IPS-15b (cell line): Measurements from ENCODE around the gene C11orf16.
"Not testable (repeated sequence)": the region's sequence is repeated elsewhere in the genome, so short reads cannot be mapped to it uniquely, and the experiment has no call there.

ENCODE experiments used
- H3K27me3 ChIP-seq: one replicate; pipeline ENCODE4 v1.6.1; 2013; ENCODE audit warnings: low read length; ENCODE audit not compliant: control insufficient read depth, insufficient read depth
- H3K36me3 ChIP-seq: one replicate; pipeline ENCODE4 v1.6.1; 2013; ENCODE audit warnings: low read length; ENCODE audit not compliant: control insufficient read depth, insufficient read depth
- H3K4me1 ChIP-seq: one replicate; pipeline ENCODE4 v1.6.1; 2013; ENCODE audit warnings: mild to moderate bottlenecking, low read length; ENCODE audit not compliant: control insufficient read depth, insufficient read depth
- H3K4me3 ChIP-seq: one replicate; pipeline ENCODE4 v1.5.1; 2013; ENCODE audit warnings: low read depth, low read length
- H3K9ac ChIP-seq: one replicate; pipeline ENCODE4 v1.6.1; 2013; ENCODE audit warnings: low read depth, mild to moderate bottlenecking, low read length
- H3K9me3 ChIP-seq: one replicate; pipeline ENCODE4 v1.6.1; 2013; ENCODE audit warnings: mild to moderate bottlenecking, low read length; ENCODE audit not compliant: control insufficient read depth, insufficient read depth

The C11orf16 gene, protein sequence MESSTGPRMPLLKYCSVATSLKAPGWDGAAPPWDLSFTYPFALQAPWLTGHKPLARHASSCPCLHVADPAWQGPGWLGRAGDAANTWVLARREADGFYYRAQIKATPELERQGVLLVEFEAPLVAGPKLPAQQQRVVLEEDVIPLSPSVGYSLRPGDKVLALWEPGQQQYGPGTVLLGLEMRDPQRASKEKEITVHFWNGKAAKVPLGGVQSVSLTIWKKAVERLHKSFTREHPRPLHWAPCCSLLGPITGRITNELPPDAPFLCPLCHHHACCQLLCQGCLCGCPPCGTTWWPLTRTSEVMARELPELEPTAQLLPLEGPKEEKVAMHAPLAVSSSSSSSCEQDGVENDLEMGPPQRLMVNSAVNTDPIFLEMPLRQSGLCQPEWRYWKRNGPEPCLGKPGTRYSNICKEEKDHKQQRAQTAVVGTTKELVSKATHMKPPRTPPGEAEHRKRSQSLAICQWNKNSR

DNA sequence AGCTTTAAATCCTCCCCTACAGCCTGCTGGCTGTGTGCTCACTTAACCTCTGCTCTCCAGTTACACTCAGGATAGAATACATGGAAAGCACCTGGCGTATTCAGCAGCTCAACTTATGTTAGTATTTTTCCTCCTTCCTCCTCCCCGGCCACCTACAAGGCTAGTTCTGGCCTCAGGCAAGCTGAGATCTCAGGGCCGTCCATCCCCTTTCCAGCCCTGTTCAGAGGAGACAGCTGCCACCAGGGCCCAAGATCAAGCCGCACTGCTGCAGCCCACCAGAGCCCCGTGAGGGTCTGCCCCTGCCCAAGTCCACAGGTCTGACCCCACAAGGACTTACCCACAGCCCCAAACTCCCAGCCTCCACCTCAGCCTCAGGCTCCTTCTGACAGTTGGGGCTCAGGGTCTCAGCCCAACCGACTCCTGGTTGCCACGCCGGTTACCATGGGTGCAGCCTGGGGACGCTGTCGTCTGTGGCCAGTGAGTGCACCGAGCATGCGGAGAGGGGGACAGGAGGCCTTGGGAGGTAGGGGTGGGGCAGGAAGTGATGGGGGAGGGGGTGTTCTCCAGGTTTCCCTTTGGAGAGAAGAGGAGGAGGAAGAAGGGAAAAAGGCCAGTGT lies at the start of gene C11orf16:
Gene C11orf16, minus strand, starts transcription at position 384 of the 617 bp plus-strand sequence. CDS start 639 bp downstream, outside the sequence.
- Histone ChIP-seq H3K9ac (no peak within 1 kb of the TSS), H3K27me3 (no peaks in the 10 kb centered on the region)

GRCh38 chr11:8980485-8980884 lies 47.7 kb upstream of the C11orf16 start:
- H3K9ac ChIP-seq: no peak overlapping the region
- no peaks in the 10 kb centered on the region for H3K4me1 ChIP-seq
- H3K27me3 ChIP-seq: no peaks in the 10 kb centered on the region
- H3K36me3 ChIP-seq: no peaks in the 10 kb centered on the region
- no peak overlapping the region for H3K4me3 ChIP-seq
- no peaks in the 10 kb centered on the region for H3K9me3 ChIP-seq

More for the DNA sequence above, at the start of gene C11orf16:
- no peak within 1 kb of the TSS for H3K4me3 ChIP-seq
- H3K9me3 ChIP-seq: no peaks in the 10 kb centered on the region
- H3K4me1 ChIP-seq: peaks cover 10% of the 10 kb centered on the region
- no peaks in the 10 kb centered on the region for H3K36me3 ChIP-seq

- not testable (repeated sequence) for H3K27me3 ChIP-seq, H3K4me3 ChIP-seq, H3K36me3 ChIP-seq, H3K9me3 ChIP-seq, H3K4me1 ChIP-seq, H3K9ac ChIP-seq
Measured at GRCh38 chr11:8979365-8979764, 46.6 kb upstream of the C11orf16 start.

DNA sequence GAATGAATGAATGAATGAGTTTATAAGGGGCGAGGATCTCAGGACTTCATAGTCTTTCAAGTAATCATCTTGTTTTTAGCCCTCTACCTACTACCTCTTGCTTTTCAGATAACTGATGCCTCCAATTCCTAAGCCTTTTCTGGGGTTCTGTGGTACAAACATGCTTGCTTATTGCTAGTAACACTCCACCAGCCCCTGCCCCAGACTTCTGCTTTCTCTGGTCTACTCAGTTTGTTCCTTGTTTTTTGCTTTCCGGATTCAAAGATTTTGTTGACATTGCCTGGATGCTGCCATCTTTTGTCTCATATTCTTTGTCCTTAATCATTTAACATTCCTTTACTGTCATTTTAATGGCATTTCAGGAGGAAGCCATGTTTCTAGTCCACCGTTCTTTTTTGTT lies 40.4 kb upstream of the C11orf16 start:
- Histone ChIP-seq H3K4me1 (no peaks in the 10 kb centered on the region), H3K36me3 (no peaks in the 10 kb centered on the region), H3K27me3 (no peaks in the 10 kb centered on the region), H3K4me3 (no peak overlapping the region), H3K9ac (no peak overlapping the region), H3K9me3 (no peaks in the 10 kb centered on the region)

GRCh38 chr11:8971924-8972316 lies 39.2 kb upstream of the C11orf16 start:
- no peak overlapping the region for H3K4me3 ChIP-seq
- H3K27me3 ChIP-seq: no peaks in the 10 kb centered on the region
- H3K4me1 ChIP-seq: no peaks in the 10 kb centered on the region
- H3K9me3 ChIP-seq: no peaks in the 10 kb centered on the region
- H3K36me3 ChIP-seq: no peaks in the 10 kb centered on the region
- no peak overlapping the region for H3K9ac ChIP-seq

GRCh38 chr11:8971196-8971923 lies 38.6 kb upstream of the C11orf16 start:
- no peaks in the 10 kb centered on the region for H3K9me3 ChIP-seq
- no peak overlapping the region for H3K9ac ChIP-seq
- no peaks in the 10 kb centered on the region for H3K27me3 ChIP-seq
- no peak overlapping the region for H3K4me3 ChIP-seq
- H3K36me3 ChIP-seq: no peaks in the 10 kb centered on the region
- H3K4me1 ChIP-seq: no peaks in the 10 kb centered on the region

DNA sequence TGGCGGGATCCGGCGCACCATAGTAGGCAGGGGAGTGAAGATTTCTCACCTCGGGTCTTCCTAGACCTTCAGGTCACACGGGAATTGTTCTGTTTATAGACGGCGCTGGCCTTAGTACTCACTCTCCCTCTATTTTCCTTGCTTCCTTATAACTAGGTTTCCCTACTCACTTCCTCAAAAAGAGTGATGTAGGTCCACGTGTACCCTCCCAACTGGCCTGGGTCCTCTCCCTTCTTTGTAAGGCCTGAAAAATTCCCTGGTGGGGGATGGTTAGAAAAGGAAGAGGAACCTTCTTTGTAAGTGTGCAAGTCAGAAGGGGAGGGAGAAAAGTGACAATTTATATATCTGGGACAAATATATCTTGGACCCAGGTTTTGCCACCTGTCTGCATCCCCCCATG lies 34.4 kb upstream of the C11orf16 start:
- H3K4me1 ChIP-seq: peaks cover 7% of the 10 kb centered on the region
- no peak overlapping the region for H3K9ac ChIP-seq
- H3K9me3 ChIP-seq: no peaks in the 10 kb centered on the region
- no peaks in the 10 kb centered on the region for H3K36me3 ChIP-seq
- no peak overlapping the region for H3K4me3 ChIP-seq
- no peaks in the 10 kb centered on the region for H3K27me3 ChIP-seq

- H3K4me3 ChIP-seq: peak within 1 kb of the TSS; percentile 60
- H3K9me3 ChIP-seq: no peaks in the 10 kb centered on the region
- H3K27me3 ChIP-seq: no peaks in the 10 kb centered on the region
Measured at GRCh38 chr11:8964324-8965320, 31.9 kb upstream of the C11orf16 start, which contains the start of gene TMEM9B. TSS of gene TMEM9B (minus strand) at chr11:8964442. CDS start at chr11:8964313, 129 bp downstream.

DNA sequence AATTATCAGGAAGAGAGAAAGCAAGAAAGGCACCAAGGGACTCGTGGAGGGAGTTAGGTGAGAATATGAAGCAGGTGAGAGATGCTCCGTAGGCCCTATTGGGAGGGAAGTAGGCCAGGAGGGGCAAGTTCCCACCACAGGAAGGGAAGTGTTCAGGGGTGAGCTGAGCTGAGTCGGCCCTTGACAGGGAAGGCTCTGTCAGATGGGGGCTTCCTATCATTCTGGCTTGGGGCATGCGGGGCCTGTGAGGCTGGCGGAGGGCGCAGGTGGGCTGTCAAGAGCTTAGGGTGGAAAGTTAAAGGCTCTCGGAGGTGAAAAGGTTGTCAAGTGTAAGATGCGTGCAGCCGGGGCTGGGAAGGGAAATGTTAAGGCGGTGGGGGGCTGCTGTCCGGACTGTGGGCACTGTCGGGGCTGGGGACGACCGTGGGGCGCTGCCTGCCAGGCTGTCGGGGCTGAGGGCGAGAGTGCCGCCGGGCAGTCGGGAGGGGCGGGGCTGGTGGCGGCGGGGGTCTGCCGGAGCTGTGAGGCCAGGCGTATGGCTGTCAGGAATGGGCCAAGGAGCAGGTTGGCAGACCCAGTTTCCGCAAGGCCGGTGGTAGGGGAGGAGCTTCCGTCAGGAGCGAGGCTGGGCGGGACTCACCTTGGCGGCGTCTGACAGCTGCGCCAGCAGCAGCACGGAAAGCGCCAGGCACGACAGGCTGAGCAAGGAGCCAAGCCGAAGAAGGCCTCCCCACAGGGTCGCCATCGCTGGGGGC lies 31.0 kb upstream of the C11orf16 start:
- peak overlapping the region; percentile 54 for H3K9ac ChIP-seq
- H3K36me3 ChIP-seq: no peaks in the 10 kb centered on the region
- peaks cover 7% of the 10 kb centered on the region for H3K4me1 ChIP-seq
- H3K4me3 ChIP-seq: peak overlapping the region; percentile 60
- no peaks in the 10 kb centered on the region for H3K27me3 ChIP-seq
- no peaks in the 10 kb centered on the region for H3K9me3 ChIP-seq

More at GRCh38 chr11:8964324-8965320, 31.9 kb upstream of the C11orf16 start, which contains the start of gene TMEM9B:
- no peaks in the 10 kb centered on the region for H3K36me3 ChIP-seq
- peaks cover 7% of the 10 kb centered on the region for H3K4me1 ChIP-seq
- H3K9ac ChIP-seq: peak within 1 kb of the TSS; percentile 70

DNA sequence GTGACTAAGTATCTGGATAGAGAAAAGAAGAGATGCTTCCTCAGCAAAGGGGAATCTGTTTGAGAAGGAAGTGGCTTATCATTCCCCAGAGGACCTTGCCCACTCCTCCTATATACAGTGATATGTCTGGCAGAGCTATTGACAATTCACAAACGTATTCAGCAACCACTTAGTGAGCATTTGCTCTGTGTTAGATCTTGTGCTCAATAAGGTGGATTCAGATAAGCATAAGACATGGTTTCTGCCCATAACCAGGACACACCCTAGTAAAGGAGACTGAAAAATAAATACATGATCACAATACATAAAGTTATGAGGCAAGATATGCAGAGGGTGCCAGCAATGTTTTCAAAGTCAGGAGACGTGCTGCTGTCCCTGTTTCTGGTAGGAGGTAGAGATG lies 30.1 kb upstream of the C11orf16 start:
- Histone ChIP-seq H3K9ac (no peak overlapping the region), H3K4me1 (peaks cover 7% of the 10 kb centered on the region), H3K27me3 (no peaks in the 10 kb centered on the region), H3K36me3 (no peaks in the 10 kb centered on the region), H3K4me3 (no peak overlapping the region), H3K9me3 (no peaks in the 10 kb centered on the region)
